Keratinocyte (primary cell): ENCODE results near the gene TAB3. TPM values are rescaled to one million over a fixed set of nuclear protein-coding genes. Genes with fewer than 3 reads are reported as not detected.
A peak's percentile ranks its signal among the peaks of the same experiment; 100 is the strongest.

Experiments
- DNase-seq: peaks from one replicate; pipeline ENCODE4 v3.0.0-alpha.2; 2011; ENCODE audit warnings: low read depth, missing footprints, low spot score
- FAIRE-seq: peaks from 2 replicates; lab custom pipeline; 2011; peaks lifted over from hg19 to GRCh38; lab: Jason Lieb, UNC
- H2AFZ ChIP-seq: 2 replicates; pipeline ENCODE4 v1.6.0; 2012; ENCODE audit warnings: low read length, control low read depth, inconsistent platforms; ENCODE audit not compliant: control insufficient read depth
- H3K27ac ChIP-seq: 2 replicates; pipeline ENCODE4 v1.5.1; 2011; ENCODE audit warnings: low read length; ENCODE audit not compliant: control insufficient read depth, insufficient read depth
- H3K27me3 ChIP-seq: 3 replicates; pipeline ENCODE4 v1.6.0; 2011; ENCODE audit warnings: low read length; ENCODE audit not compliant: control insufficient read depth, insufficient read depth; ENCODE audit errors: extremely low read depth
- H3K36me3 ChIP-seq, 2 experiments: 2 replicates in 1 of 2; 3 replicates in 1 of 2; pipeline ENCODE4 v1.5.1; 2011; ENCODE audit warnings: low read length in 2 of 2, mild to moderate bottlenecking in 1 of 2; ENCODE audit not compliant: control insufficient read depth in 2 of 2, insufficient read depth in 2 of 2; ENCODE audit errors: extremely low read depth in 1 of 2
- H3K4me1 ChIP-seq: 3 replicates; pipeline ENCODE4 v1.5.1; 2011; ENCODE audit warnings: low read length; ENCODE audit not compliant: control insufficient read depth, insufficient read depth; ENCODE audit errors: extremely low read depth
- H3K4me2 ChIP-seq: 3 replicates; pipeline ENCODE4 v1.6.0; 2011; ENCODE audit warnings: low read depth, low read length; ENCODE audit not compliant: control insufficient read depth, insufficient read depth; ENCODE audit errors: extremely low read depth
- H3K4me3 ChIP-seq, 3 experiments: fragments of 200-600 bp in 1 of 3; sonication (generic) in 1 of 3; 2 replicates in 2 of 3; 3 replicates in 1 of 3; pipeline ENCODE4 v1.5.1; 2011 to 2016; ENCODE audit warnings: low read length in 3 of 3, mild to moderate bottlenecking in 3 of 3, control low read depth in 2 of 3, inconsistent platforms in 1 of 3, low read depth in 1 of 3, mixed read lengths in 1 of 3, mixed run types in 1 of 3, moderate library complexity in 1 of 3; ENCODE audit not compliant: control insufficient read depth in 2 of 3, insufficient read depth in 2 of 3; ENCODE audit errors: extremely low read depth in 1 of 3
- H3K79me2 ChIP-seq: 2 replicates; pipeline ENCODE4 v1.6.0; 2012; ENCODE audit warnings: low read length; ENCODE audit not compliant: control insufficient read depth, insufficient read depth
- H3K9ac ChIP-seq: 3 replicates; pipeline ENCODE4 v1.6.0; 2011; ENCODE audit warnings: low read length; ENCODE audit not compliant: control insufficient read depth, insufficient read depth; ENCODE audit errors: extremely low read depth
- H3K9me1 ChIP-seq: 3 replicates; pipeline ENCODE4 v1.6.0; 2011; ENCODE audit warnings: low read length; ENCODE audit not compliant: control insufficient read depth, insufficient read depth; ENCODE audit errors: extremely low read depth
- H3K9me3 ChIP-seq: 2 replicates; pipeline ENCODE4 v1.5.1; 2012; ENCODE audit warnings: low read depth, low read length; ENCODE audit not compliant: control insufficient read depth
- H4K20me1 ChIP-seq: 3 replicates; pipeline ENCODE4 v1.6.0; 2011; ENCODE audit warnings: low read length; ENCODE audit not compliant: control insufficient read depth, insufficient read depth; ENCODE audit errors: extremely low read depth
- CTCF ChIP-seq, 3 experiments: IDR thresholded peaks in 1 of 3; conservative IDR thresholded peaks in 1 of 3; optimal IDR thresholded peaks in 1 of 3; 2 replicates in 2 of 3; 3 replicates in 1 of 3; pipeline versions ENCODE3 to v1.5.1; 2011; ENCODE audit warnings: low read length in 3 of 3, mild to moderate bottlenecking in 3 of 3, moderate library complexity in 2 of 3, control low read depth in 1 of 3, inconsistent platforms in 1 of 3; ENCODE audit not compliant: insufficient read depth in 2 of 3; ENCODE audit errors: extremely low read depth in 1 of 3
- EZH2 ChIP-seq: IDR thresholded peaks from one replicate; pipeline ENCODE4 v1.6.1; 2012; ENCODE audit warnings: inconsistent platforms, mild to moderate bottlenecking, low read length, moderate library complexity
- dilution Hi-C: fragments of 300-500 bp; cut with MboI; formaldehyde crosslinking; loops from one replicate; pipeline ENCODE4 v1.7.0; 2020; ENCODE audit warnings: low sequenced_read_pairs; ENCODE audit not compliant: extremely low pct_ligation_motif_present
- polyA plus RNA-seq, 5 experiments: library from polyadenylated mRNA; depleted of rRNA in 3 of 5; stranded (reverse) in 3 of 5; stranded (forward) in 1 of 5; unstranded in 1 of 5; fragments of >200 nt; gene quantifications; 1 replicate in 1 of 5; 2 replicates in 3 of 5; 3 replicates in 1 of 5; pipeline versions ENCODE4 v1.2.1 to v1.2.3, GENCODE V29; 2011 to 2012; ENCODE audit warnings: missing spikeins in 2 of 5, low read depth in 1 of 5, low replicate concordance in 1 of 5

The TAB3 gene
- polyA plus RNA-seq, 1 donor (not counting 4 experiments of a cell fraction or from before 2014, with no cell fraction given), result 25.5 TPM

GRCh38 chrX:30895370-30895769 lies 6.3 kb upstream of the TAB3 start:
- Histone ChIP-seq H3K79me2 (no peaks in the 10 kb centered on the region), H4K20me1 (no peaks in the 10 kb centered on the region), H3K4me2 (no peak overlapping the region), H3K9me3 (no peaks in the 10 kb centered on the region), H3K4me1 (peaks cover 29% of the 10 kb centered on the region), H3K27me3 (no peaks in the 10 kb centered on the region), H2AFZ (no peak overlapping the region), H3K27ac (no peak overlapping the region), H3K9ac (no peak overlapping the region), H3K4me3 (no peak overlapping the region), H3K36me3 (no peaks in the 10 kb centered on the region), H3K9me1 (no peaks in the 10 kb centered on the region)
- FAIRE-seq (peak; percentile 77), DNase-seq (no peak)
- TF ChIP-seq EZH2, result no peak
- TF ChIP-seq CTCF (optimal IDR thresholded peaks at IDR 0.05 in 1 of 3, IDR thresholded peaks at IDR 0.05 in 1 of 3, conservative IDR thresholded peaks at IDR 0.05 in 1 of 3; ENCODE audit: extremely low read depth in 1 of 3, insufficient read depth in 2 of 3, low read length in 3 of 3), result no peak
- dilution Hi-C loops, result no loop called here

- H3K9ac ChIP-seq, result no peak overlapping the region
- H3K27ac ChIP-seq, result peak overlapping the region; percentile 42
- peak overlapping the region in 2 of 3 experiments; percentile 11 to 24 for H3K4me3 ChIP-seq
- peak overlapping the region; percentile 72 for H3K4me2 ChIP-seq
- H3K9me3 ChIP-seq, result no peaks in the 10 kb centered on the region
- FAIRE-seq (peak; percentile 83), DNase-seq (no peak)
- peak overlapping the region; percentile 19 for H2AFZ ChIP-seq
- dilution Hi-C loops, result no loop called here
- no peaks in the 10 kb centered on the region for H3K27me3 ChIP-seq
- no peak for TF ChIP-seq EZH2
- no peak for TF ChIP-seq CTCF (optimal IDR thresholded peaks at IDR 0.05 in 1 of 3, IDR thresholded peaks at IDR 0.05 in 1 of 3, conservative IDR thresholded peaks at IDR 0.05 in 1 of 3; ENCODE audit: extremely low read depth in 1 of 3, insufficient read depth in 2 of 3, low read length in 3 of 3)
- H4K20me1 ChIP-seq, result no peaks in the 10 kb centered on the region
- no peaks in the 10 kb centered on the region for H3K9me1 ChIP-seq
- no peaks in the 10 kb centered on the region for H3K36me3 ChIP-seq
- peaks cover 23% of the 10 kb centered on the region for H3K4me1 ChIP-seq
- peaks cover 6% of the 10 kb centered on the region for H3K79me2 ChIP-seq
Observed at GRCh38 chrX:30893206-30893605, 4.2 kb upstream of the TAB3 start.
